ENCODE results near the gene UBE2D2. TPM values are rescaled to one million over a fixed set of nuclear protein-coding genes. Genes with fewer than 3 reads are reported as not detected.
A peak's percentile ranks its signal among the peaks of the same experiment; 100 is the strongest.
"Not testable (repeated sequence)": the region's sequence is repeated elsewhere in the genome, so short reads cannot be mapped to it uniquely, and the experiment has no call there.

The UBE2D2 gene
- total RNA-seq, 2 donors from 2014 or later = 315 to 342 TPM

DNA sequence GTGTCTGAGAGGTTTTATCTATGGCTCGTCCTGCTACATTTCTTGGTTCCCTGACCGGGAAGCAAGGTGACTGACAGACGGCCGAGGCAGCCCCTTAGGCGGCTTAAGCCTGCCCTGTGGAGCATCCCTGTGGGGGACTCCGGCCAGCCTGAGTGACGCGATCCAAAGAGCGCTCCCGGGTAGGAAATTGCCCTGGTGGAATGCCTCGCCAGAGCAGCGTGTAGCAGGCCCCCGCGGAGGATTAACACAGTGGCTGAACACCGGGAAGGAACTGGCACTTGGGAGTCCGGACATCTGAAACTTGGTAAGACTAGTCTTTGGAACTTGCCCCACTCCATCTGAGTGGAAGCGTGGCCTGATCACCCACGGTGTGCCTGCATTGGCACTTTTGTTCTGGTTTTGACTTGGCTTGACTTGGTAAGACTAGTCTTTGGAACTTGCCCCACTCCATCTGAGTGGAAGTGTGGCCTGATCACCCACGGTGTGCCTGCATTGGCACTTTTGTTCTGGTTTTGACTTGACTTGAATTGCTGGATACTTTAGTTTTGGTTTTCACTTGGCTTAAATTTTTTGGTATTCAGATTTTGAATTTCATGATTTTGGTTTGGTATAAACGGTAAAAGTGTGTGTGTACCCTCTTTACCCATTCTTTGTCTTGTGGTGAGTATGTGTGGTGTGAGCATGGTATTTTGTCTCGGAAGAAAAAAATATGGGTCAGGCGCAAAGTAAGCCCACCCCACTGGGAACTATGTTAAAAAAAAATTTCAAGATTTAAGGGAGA is 34.6 kb upstream of the UBE2D2 start:
- not testable (repeated sequence) for H3K27ac Mint-ChIP-seq; H3K9me3 Mint-ChIP-seq; H3K27me3 Mint-ChIP-seq (ENCODE audit: low read depth); DNase-seq; H3K4me3 Mint-ChIP-seq; ATAC-seq (replicated peaks in 1 of 2); H3K36me3 Mint-ChIP-seq (ENCODE audit: insufficient read depth in 2 of 2); H3K4me1 Mint-ChIP-seq (ENCODE audit: low read depth)

DNA sequence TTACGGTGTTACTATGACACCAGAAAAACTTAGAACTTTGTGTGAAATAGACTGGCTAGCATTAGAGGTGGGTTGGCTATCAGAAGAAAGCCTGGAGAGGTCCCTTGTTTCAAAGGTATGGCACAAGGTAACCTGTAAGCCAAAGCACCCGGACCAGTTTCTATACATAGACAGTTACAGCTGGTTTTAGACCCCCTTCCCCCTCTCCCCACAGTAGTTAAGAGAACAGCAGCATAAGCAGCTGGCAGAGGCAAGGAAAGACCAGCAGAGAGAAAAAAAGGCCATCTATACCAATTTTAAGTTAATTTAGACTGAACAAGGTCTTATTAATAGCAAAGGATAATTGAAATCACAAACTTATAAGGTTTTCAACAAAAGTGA is 34.1 kb upstream of the UBE2D2 start:
- ATAC-seq (replicated peaks in 1 of 2); H3K4me3 Mint-ChIP-seq; H3K4me1 Mint-ChIP-seq (ENCODE audit: low read depth); H3K27ac Mint-ChIP-seq; H3K36me3 Mint-ChIP-seq (ENCODE audit: insufficient read depth in 2 of 2); H3K9me3 Mint-ChIP-seq; H3K27me3 Mint-ChIP-seq (ENCODE audit: low read depth); DNase-seq: not testable (repeated sequence)

DNA sequence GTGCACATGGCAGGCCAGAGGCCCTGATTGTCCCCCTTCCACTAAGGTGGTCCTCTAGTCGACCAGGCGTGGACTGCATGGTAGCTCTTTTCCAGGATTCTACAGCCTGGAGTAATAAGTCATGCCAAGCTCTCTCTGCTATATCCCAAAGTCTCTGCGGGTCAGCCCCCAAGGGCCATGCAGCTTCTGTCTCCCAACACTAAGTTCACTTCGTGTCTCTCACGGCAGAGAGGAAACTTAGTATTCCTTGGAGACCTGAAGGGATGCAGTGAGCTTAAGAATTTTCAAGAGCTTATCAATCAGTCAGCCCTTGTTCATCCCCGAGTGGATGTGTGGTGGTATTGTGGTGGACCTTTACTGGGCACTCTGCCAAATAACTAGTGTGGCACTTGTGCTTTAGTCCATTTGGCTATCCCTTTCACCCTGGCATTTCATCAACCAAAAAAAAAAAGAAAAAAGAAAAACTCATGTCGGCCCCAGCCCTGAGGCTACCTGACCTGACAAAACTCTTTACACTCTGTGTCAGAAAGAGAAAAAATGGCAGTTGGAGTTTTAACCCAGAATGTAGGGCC is 33.2 kb upstream of the UBE2D2 start:
- H3K9me3 Mint-ChIP-seq; H3K4me1 Mint-ChIP-seq (ENCODE audit: low read depth); H3K27me3 Mint-ChIP-seq (ENCODE audit: low read depth); H3K36me3 Mint-ChIP-seq (ENCODE audit: insufficient read depth in 2 of 2); H3K27ac Mint-ChIP-seq; ATAC-seq (replicated peaks in 1 of 2); DNase-seq; H3K4me3 Mint-ChIP-seq: not testable (repeated sequence)

DNA sequence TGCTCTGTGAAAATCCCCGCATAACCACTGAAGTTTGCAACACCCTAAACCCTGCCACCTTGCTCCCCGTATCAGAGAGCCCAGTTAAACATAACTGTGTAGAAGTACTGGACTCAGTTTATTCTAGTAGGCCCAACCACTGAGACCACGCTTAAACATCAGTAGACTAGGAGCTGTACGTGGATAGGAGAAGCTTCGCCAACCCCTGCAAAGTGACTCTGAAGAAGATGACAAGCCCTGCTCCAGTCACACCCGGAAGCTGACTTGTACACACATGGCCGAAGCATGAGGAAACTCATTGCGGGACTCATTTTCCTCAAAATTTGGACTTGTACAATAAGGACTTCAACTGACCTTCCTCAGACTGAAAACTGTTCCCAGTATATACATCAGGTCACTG is 32.4 kb upstream of the UBE2D2 start:
- not testable (repeated sequence) for H3K9me3 Mint-ChIP-seq; H3K4me1 Mint-ChIP-seq (ENCODE audit: low read depth); DNase-seq; H3K27me3 Mint-ChIP-seq (ENCODE audit: low read depth); H3K4me3 Mint-ChIP-seq; H3K27ac Mint-ChIP-seq; ATAC-seq (replicated peaks in 1 of 2); H3K36me3 Mint-ChIP-seq (ENCODE audit: insufficient read depth in 2 of 2)

DNA sequence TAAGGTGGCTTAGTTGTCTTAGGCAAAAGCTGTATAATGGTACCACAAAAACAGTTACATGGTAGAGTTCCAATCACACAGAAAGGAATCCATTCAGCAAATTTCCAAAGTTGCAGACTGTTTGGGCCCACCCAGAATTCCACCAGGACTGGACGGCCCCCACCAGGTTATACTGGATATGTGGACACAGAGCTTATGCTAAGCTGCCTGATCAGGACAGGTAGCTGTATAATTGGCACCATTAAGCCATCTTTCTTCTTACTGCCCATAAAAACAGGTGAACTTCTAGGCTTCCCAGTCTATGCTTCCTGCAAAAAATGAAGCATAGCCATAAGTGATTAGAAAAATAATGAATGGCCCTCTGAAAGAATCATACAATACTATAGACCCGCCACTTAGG is 31.1 kb upstream of the UBE2D2 start:
- H3K36me3 Mint-ChIP-seq (ENCODE audit: insufficient read depth in 2 of 2); H3K9me3 Mint-ChIP-seq; DNase-seq; H3K4me3 Mint-ChIP-seq; H3K27me3 Mint-ChIP-seq (ENCODE audit: low read depth); H3K27ac Mint-ChIP-seq; ATAC-seq (replicated peaks in 1 of 2); H3K4me1 Mint-ChIP-seq (ENCODE audit: low read depth): not testable (repeated sequence)

DNA sequence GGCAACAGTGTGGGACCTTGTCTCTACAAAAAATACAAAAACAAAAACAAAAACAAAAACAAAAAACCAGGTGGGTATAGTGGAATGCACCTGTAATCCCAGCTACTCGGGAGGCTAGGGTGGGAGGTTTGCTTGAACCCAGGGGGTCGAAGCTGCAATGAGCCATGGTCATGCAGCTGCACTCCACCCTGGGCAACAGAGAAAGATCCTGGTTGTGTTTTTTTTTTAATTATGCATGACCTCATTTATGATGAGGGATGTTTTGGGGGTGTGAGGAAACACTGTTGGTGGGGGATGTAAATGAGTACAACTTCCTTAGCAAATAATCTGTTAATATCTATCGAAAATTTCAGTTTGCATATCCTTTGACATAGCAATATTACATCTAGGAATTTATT is 29.4 kb upstream of the UBE2D2 start:
- Mint-ChIP-seq H3K27me3 (ENCODE audit: low read depth) (no peaks in the 10 kb centered on the region), H3K9me3 (no peaks in the 10 kb centered on the region), H3K27ac (no peak overlapping the region), H3K4me3 (no peak overlapping the region), H3K36me3 (ENCODE audit: insufficient read depth in 2 of 2) (no peaks in the 10 kb centered on the region), H3K4me1 (ENCODE audit: low read depth) (no peaks in the 10 kb centered on the region)
- DNase-seq = no peak
- ATAC-seq (replicated peaks in 1 of 2) = no peak

DNA sequence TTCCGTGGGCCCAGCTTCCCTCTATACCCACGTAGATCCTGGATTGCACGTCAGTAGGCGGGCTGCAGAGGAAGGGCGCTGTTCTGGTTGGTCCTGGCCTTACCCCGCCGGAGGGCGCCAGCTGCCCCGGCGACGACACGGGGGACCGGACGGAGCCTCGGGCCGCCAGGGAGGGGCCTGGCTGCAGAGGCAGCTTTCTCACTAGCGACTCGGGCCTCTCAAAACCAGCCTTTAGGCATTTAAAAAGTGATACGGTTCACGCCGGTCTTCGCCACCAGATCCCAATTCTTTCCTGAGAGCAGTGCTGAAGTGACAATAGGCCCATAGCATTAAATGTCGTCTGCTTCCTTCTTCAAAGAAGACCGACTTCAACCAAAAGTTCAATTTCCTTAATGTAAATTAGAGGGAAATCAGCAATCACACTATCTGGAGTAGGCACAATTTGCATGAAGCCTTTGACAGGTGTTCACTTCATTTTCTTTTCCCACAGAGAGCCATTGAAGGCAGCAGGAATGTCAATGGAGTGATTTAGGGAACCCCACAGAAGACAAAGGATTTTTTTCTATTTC is 17.6 kb upstream of the UBE2D2 start:
- Mint-ChIP-seq H3K9me3 (no peaks in the 10 kb centered on the region), H3K27me3 (ENCODE audit: low read depth) (no peaks in the 10 kb centered on the region), H3K4me3 (peak overlapping the region; percentile 25 to 50), H3K4me1 (ENCODE audit: low read depth) (peaks cover 7% of the 10 kb centered on the region), H3K36me3 (ENCODE audit: insufficient read depth in 2 of 2) (no peaks in the 10 kb centered on the region), H3K27ac (no peak overlapping the region)
- ATAC-seq (replicated peaks in 1 of 2) (peak; percentile 99 to 100), DNase-seq (peak; percentile 66 to 69)

DNA sequence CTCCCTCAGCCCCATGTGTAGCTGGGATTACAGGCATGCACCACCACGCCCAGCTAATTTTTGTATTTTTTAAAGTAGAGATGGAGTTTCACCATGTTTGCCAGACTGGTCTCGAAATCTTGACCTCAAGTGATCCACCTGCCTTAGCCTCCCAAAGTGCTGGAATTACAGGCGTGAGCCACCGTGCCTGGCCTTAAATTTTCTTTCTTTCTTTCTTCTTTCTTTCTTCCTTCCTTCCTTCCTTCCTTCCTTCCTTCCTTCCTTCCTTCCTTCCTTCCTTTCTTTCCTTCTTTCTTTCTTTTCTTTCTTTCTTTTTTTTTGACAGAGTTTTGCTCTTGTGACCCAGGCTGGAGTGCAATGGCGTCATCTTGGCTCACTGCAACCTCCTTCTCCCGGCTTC is 14.5 kb upstream of the UBE2D2 start:
- H3K27me3 Mint-ChIP-seq (ENCODE audit: low read depth); DNase-seq; ATAC-seq (replicated peaks in 1 of 2); H3K9me3 Mint-ChIP-seq; H3K36me3 Mint-ChIP-seq (ENCODE audit: insufficient read depth in 2 of 2); H3K4me3 Mint-ChIP-seq; H3K27ac Mint-ChIP-seq: not testable (repeated sequence)
- H3K4me1 Mint-ChIP-seq (ENCODE audit: low read depth) = peaks cover 13% of the 10 kb centered on the region

DNA sequence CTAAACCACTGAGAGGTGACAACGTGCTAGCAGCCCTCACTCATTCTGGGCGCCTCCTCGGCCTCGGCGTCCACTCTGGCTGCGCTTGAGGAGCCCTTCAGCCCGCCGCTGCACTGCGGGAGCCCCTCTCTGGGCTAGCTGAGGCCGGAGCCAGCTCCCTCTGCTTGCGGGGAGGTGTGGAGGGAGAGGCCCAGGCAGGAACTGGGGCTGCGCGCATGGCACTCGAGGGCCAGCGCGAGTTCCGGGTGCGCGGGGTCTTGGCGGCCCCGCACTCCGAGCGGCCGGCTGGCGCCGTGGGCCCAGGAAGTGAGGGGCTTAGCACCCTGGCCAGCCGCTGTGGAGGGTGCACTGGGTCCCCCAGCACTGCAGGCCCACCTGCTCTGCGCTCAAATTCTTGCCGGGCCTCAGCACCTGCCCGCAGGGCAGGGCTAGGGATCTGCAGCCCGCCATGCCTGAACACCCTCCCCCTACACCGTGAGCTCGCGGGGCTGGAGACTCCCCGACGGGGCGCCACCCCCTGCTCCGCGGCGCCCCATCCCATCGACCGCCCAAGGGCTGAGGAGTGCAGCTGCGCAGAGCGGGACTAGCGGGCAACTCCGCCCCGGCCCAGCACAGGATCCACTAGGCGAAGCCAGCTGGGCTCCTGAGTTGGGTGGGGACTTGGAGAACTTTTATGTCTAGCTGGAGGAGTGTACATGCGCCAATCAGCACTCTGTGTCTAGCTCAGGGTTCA is 11.8 kb upstream of the UBE2D2 start:
- Mint-ChIP-seq H3K4me3 (no peak overlapping the region), H3K27me3 (ENCODE audit: low read depth) (no peaks in the 10 kb centered on the region), H3K4me1 (ENCODE audit: low read depth) (peaks cover 6% of the 10 kb centered on the region), H3K36me3 (ENCODE audit: insufficient read depth in 2 of 2) (no peaks in the 10 kb centered on the region), H3K9me3 (peaks cover 0 to 2% of the 10 kb centered on the region in 2 donors), H3K27ac (no peak overlapping the region)
- ATAC-seq (replicated peaks in 1 of 2) (no peak), DNase-seq (no peak)

DNA sequence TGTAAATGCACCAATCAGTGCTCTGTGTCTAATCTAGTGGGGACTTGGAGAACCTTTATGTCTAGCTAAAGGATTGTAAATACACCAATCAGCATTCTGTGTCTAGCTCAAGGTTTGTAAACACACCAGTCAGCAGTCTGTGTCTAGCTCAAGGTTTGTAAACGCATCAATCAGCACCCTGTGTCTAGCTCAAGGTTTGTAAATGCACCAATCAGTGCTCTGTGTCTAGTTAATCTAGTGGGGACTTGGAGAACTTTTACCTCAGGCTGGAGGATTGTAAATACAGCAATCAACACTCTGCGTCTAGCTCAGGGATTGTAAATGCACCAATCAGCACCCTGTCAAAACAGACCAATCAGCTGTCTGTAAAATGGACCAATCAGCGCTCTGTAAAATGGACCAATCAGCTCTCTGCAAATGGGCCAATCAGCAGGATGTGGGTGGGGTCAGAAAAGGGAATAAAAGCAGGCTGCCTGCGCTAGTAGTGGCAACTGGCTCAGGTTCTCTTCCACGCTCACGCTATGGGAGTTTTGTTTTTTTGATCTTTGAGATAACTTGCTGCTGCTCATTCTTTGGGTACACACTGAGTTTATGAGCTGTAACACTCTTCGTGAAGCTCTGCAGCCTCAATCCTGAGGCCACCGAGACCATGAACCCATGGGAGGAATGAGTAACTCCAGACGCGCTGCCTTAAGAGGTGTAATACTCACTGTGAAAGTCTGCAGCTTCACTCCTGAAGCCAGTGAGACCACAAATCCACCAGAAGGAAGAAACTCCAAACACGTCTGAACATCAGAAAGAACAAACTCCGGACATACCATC is 10.9 kb upstream of the UBE2D2 start:
- ATAC-seq (replicated peaks in 1 of 2) (peak; percentile 76 to 85), DNase-seq (peak; percentile 8 to 18)
- H3K4me3 Mint-ChIP-seq; H3K9me3 Mint-ChIP-seq; H3K27ac Mint-ChIP-seq; H3K27me3 Mint-ChIP-seq (ENCODE audit: low read depth); H3K4me1 Mint-ChIP-seq (ENCODE audit: low read depth); H3K36me3 Mint-ChIP-seq (ENCODE audit: insufficient read depth in 2 of 2): not testable (repeated sequence)

DNA sequence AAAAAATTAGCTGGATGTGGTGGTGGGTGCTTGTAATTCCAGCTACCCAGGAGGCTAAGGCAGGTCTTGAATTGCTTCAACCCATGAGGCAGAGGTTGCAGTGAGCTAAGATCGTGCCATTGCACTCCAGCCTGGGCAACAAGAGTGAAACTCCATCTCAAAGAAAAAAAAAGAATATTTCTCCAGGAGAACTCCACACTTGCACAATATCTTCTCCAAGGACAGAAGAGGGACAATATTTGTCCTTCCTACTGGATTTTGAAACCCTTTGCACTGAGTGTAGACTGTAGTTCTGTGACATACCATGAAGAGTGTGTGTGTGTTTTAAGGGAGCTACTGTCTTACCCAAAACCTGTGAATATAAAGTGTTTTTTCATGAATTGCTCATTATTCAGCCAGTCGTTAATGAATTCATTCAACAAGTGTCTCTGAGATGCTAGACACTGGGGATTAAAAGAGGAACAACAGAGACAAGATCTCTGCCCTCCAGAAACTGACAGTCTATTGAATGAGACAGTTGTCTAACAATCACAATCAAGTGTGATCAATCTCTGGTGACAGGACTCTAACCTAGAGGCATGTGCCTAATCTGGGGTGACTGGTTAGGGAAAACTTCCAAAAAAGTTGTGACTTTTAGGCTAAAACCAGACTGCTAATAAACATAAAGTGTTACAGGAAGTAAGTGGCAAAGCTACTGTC is 9.8 kb upstream of the UBE2D2 start:
- DNase-seq (no peak), ATAC-seq (replicated peaks in 1 of 2) (no peak)
- Mint-ChIP-seq H3K27me3 (ENCODE audit: low read depth) (no peaks in the 10 kb centered on the region), H3K9me3 (peaks cover 0 to 2% of the 10 kb centered on the region in 2 donors), H3K27ac (no peak overlapping the region), H3K4me3 (no peak overlapping the region), H3K4me1 (ENCODE audit: low read depth) (peaks cover 6% of the 10 kb centered on the region), H3K36me3 (ENCODE audit: insufficient read depth in 2 of 2) (no peaks in the 10 kb centered on the region)

DNA sequence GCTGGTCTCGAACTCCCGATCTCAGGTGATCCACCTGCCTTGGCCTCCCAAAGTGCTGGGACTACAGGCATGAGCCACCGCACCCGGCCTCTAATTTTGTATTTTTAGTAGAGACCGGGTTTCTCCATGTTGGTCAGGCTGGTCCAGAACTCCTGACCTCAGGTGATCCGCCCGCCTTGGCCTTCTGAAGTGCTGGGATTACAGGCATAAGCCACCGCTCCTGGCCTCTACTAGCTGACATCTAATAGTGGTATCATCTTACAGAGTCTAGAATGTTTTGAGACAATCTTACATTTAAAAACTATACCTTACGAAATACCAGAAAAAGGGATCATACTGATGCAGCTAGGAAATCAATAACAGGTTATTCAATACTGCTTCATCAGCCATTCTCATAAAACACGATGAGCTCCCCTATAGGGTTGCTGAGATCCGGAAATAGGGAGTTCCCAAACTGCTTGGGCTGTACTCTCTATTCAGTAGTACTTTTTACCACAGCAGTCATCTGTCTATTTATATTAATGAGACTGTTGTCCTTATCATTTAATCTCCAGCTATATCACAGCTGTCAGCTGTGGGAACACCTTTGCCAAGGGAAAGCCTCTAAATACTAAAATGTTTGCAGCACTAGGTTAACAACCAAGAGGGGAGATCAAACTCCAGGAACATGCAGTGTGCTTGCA is 8.1 kb upstream of the UBE2D2 start:
- Mint-ChIP-seq H3K27ac (no peak overlapping the region), H3K9me3 (peaks cover 0 to 2% of the 10 kb centered on the region in 2 donors), H3K36me3 (ENCODE audit: insufficient read depth in 2 of 2) (no peaks in the 10 kb centered on the region), H3K27me3 (ENCODE audit: low read depth) (no peaks in the 10 kb centered on the region), H3K4me1 (ENCODE audit: low read depth) (peaks cover 6% of the 10 kb centered on the region), H3K4me3 (no peak overlapping the region)
- DNase-seq (no peak), ATAC-seq (replicated peaks in 1 of 2) (no peak)
